Kidney (tissue), 14 donors: ENCODE data around the gene KRT15. TPM values are rescaled to one million over a fixed set of nuclear protein-coding genes. Genes with fewer than 3 reads are reported as not detected.

Experiments used
- DNase-seq, 5 donors: peaks; one replicate each; pipeline ENCODE4 v3.0.0-alpha.2; 2013 to 2020
- FAIRE-seq: peaks from 2 replicates; lab custom pipeline; 2012; peaks lifted over from hg19 to GRCh38; lab: Jason Lieb, UNC
- H3K27ac ChIP-seq, 2 donors: one replicate each; pipeline ENCODE4 v1.7.0; 2013; ENCODE audit warnings: low read depth in 2 of 2, low read length in 2 of 2, inconsistent platforms in 1 of 2
- H3K27me3 ChIP-seq: one replicate; pipeline ENCODE4 v1.7.1; 2013; ENCODE audit warnings: low read length, inconsistent platforms; ENCODE audit not compliant: control insufficient read depth, insufficient read depth
- H3K36me3 ChIP-seq, 3 donors: one replicate each; pipeline versions ENCODE4 v1.7.0 to v1.7.1; 2013; ENCODE audit warnings: low read length in 3 of 3, control low read depth in 1 of 3, inconsistent platforms in 1 of 3; ENCODE audit not compliant: insufficient read depth in 3 of 3, control insufficient read depth in 2 of 3
- H3K4me1 ChIP-seq, 3 donors: one replicate each; pipeline versions ENCODE4 v1.7.0 to v1.7.1; 2013; ENCODE audit warnings: low read length in 3 of 3, inconsistent platforms in 1 of 3, low read depth in 1 of 3; ENCODE audit not compliant: control insufficient read depth in 2 of 3, insufficient read depth in 2 of 3
- H3K4me3 ChIP-seq, 3 donors: one replicate each; pipeline versions ENCODE4 v1.7.0 to v1.8.1; 2013; ENCODE audit warnings: low read length in 3 of 3, control low read depth in 1 of 3, inconsistent platforms in 1 of 3
- H3K9ac ChIP-seq, 3 donors: one replicate each; pipeline versions ENCODE4 v1.7.0 to v1.7.1; 2013; ENCODE audit warnings: low read length in 3 of 3, control low read depth in 1 of 3, inconsistent platforms in 1 of 3
- H3K9me3 ChIP-seq, 3 donors: one replicate each; pipeline versions ENCODE4 v1.7.0 to v1.7.1; 2013; ENCODE audit warnings: low read length in 3 of 3, control low read depth in 1 of 3, inconsistent platforms in 1 of 3; ENCODE audit not compliant: control insufficient read depth in 2 of 3, insufficient read depth in 1 of 3
- CTCF ChIP-seq: IDR thresholded peaks from 3 replicates; pipeline ENCODE4 v1.5.1; 2012; ENCODE audit warnings: mild to moderate bottlenecking, moderate library complexity, borderline replicate concordance; ENCODE audit not compliant: insufficient read depth; ENCODE audit errors: extremely low read depth
- intact Hi-C: fragments of 100-400 bp; cut with DNase I; formaldehyde crosslinking; loops from one replicate; pipeline ENCODE4 v1.11.1; 2022
- polyA plus RNA-seq: library from polyadenylated mRNA; stranded (reverse); fragments of 350-450 nt; fragmentation: Illumina TruSeq; extraction: RNeasy Lipid Tissue Mini Kit (QIAGEN cat#74804); gene quantifications from one replicate; pipeline ENCODE4 v1.2.3, GENCODE V29; 2014; ENCODE audit warnings: low read depth, low replicate concordance; ENCODE audit not compliant: insufficient read depth
- total RNA-seq: library from RNA; stranded (reverse); fragmentation: NEBNext Ultra II Directional; extraction: Animal tissue kit (Norgen Biotek cat#: 25700); gene quantifications from one replicate; pipeline ENCODE4 v1.2.1, GENCODE V29; 2021
- donor health status: control.
- donor health status: control.
- donor health status: control.
- donor health status: control.
- donor health status: control.
- donor health status: DM: yes; HTN: yes; CAD: no.
- donor health status: Normal renal cell carcinoma (clear cell type).

The KRT15 gene
- total and polyA plus RNA-seq, 2 donors from 2014 or later = 0.15 to 2.8 TPM

- no peak for TF ChIP-seq CTCF
- Histone ChIP-seq H3K4me3 (no peak overlapping the region), H3K36me3 (no peaks in the 10 kb centered on the region), H3K9ac (no peak overlapping the region), H3K9me3 (no peaks in the 10 kb centered on the region), H3K27me3 (no peaks in the 10 kb centered on the region), H3K27ac (no peak overlapping the region), H3K4me1 (no peaks in the 10 kb centered on the region)
- DNase-seq (no peak), FAIRE-seq (no peak)
- intact Hi-C loops = loop anchor here (10.0 kb wide), 1 partner anchor 108 kb away; no protein-coding TSS in a partner anchor
These were observed 37.6 kb upstream of the KRT15 start for GRCh38 chr17:41556306-41556705.

- no peaks in the 10 kb centered on the region for H3K4me1 ChIP-seq
- intact Hi-C loops = loop anchor here (10.0 kb wide), 1 partner anchor 110 kb away; no protein-coding TSS in a partner anchor
- no peaks in the 10 kb centered on the region for H3K27me3 ChIP-seq
- H3K36me3 ChIP-seq = no peaks in the 10 kb centered on the region
- no peaks in the 10 kb centered on the region for H3K9me3 ChIP-seq
- no peak for DNase-seq
- H3K27ac ChIP-seq = no peak overlapping the region
- no peak overlapping the region for H3K9ac ChIP-seq
- FAIRE-seq = no peak
- H3K4me3 ChIP-seq = no peak overlapping the region
- no peak for TF ChIP-seq CTCF
These were observed 36.6 kb upstream of the KRT15 start for GRCh38 chr17:41555105-41555887.

- Histone ChIP-seq H3K4me1 (peaks cover 0 to under 1% (median 0%) of the 10 kb centered on the region in 3 donors), H3K9ac (no peak overlapping the region), H3K9me3 (no peaks in the 10 kb centered on the region), H3K4me3 (no peak overlapping the region), H3K36me3 (no peaks in the 10 kb centered on the region), H3K27ac (no peak overlapping the region), H3K27me3 (no peaks in the 10 kb centered on the region)
- DNase-seq (no peak), FAIRE-seq (no peak)
- TF ChIP-seq CTCF = no peak
- intact Hi-C loops = loop anchor here (10.0 kb wide), 1 partner anchor 111 kb away; no protein-coding TSS in a partner anchor
These were observed 35.4 kb upstream of the KRT15 start for GRCh38 chr17:41553987-41554680.
